Psoas muscle (tissue), 8 donors: ENCODE results near the gene SLC24A4. TPM values are rescaled to one million over a fixed set of nuclear protein-coding genes. Genes with fewer than 3 reads are reported as not detected.

Experiments
- ATAC-seq, 4 donors: fragments of 200-7000 bp; cut with Tn5 transposase; one replicate each; pipeline ENCODE4 v1.9.1; 2020; ENCODE audit warnings: moderate library complexity in 3 of 4, mild to moderate bottlenecking in 2 of 4
- DNase-seq, 2 donors: peaks; one replicate each; pipeline ENCODE4 v3.0.0-alpha.2; 2020
- H3K27ac ChIP-seq: fragments of 200-600 bp; one replicate; pipeline ENCODE4 v1.8.0; 2022
- H3K27me3 ChIP-seq, 3 donors: fragments of 200-600 bp in 1 of 3; one replicate each; pipeline versions ENCODE4 v1.6.1 to v1.8.0; 2013 to 2022; ENCODE audit warnings: low read length in 2 of 3, mild to moderate bottlenecking in 2 of 3, moderate library complexity in 1 of 3; ENCODE audit not compliant: insufficient read depth in 3 of 3
- H3K36me3 ChIP-seq, 2 donors: fragments of 200-600 bp in 1 of 2; one replicate each; pipeline versions ENCODE4 v1.6.1 to v1.8.0; 2013 to 2022; ENCODE audit warnings: low read depth in 1 of 2, mild to moderate bottlenecking in 1 of 2, moderate library complexity in 1 of 2; ENCODE audit not compliant: insufficient read depth in 1 of 2
- H3K4me1 ChIP-seq: fragments of 200-600 bp; one replicate; pipeline ENCODE4 v1.8.0; 2022
- H3K4me3 ChIP-seq: fragments of 200-600 bp; one replicate; pipeline ENCODE4 v1.8.0; 2022; ENCODE audit warnings: mild to moderate bottlenecking
- H3K9me3 ChIP-seq: fragments of 200-600 bp; one replicate; pipeline ENCODE4 v1.8.0; 2022
- WGBS, 3 donors: extraction: QIAGEN DNeasy Blood & Tissue Kit; methylation state at CpG; one replicate each; pipeline versions ENCODE4 v1.1.6 to v1.1.7; 2013; 5-methylcytosine and 5-hydroxymethylcytosine counted together
- intact Hi-C, 2 donors: fragments of 100-400 bp; cut with DNase I; formaldehyde crosslinking; loops; one replicate each; pipeline versions ENCODE4 v1.11.0 to v1.14.2; 2022
- polyA plus RNA-seq, 3 donors: library from polyadenylated mRNA; stranded (reverse); fragments of 200-250 nt; gene quantifications; one replicate each; pipeline ENCODE4 v1.2.3, GENCODE V29; 2013
- total RNA-seq, 4 donors: library from RNA; stranded (reverse); fragmentation: NEBNext Ultra II Directional in 2 of 4; extraction: Animal tissue kit (Norgen Biotek cat#: 25700) in 2 of 4; gene quantifications; one replicate each; pipeline versions ENCODE4 v1.2.1 to v1.2.4, GENCODE V29; 2021 to 2023
- TF ChIP-seq, protein P1 (sequence below): fragments of 200-600 bp; IDR thresholded peaks from one replicate; pipeline ENCODE4 v1.8.0; 2022; ENCODE audit warnings: antibody characterized with exemption
- donor health status: healthy with polysubstance abuse.
- donor health status: DM: no; HTN: no; CAD: no; lungs with moderate emphysema.
- donor health status: Bipolar disorder and iron deficiency.
- donor health status: healthy.
- donor health status: DM: yes; HTN: yes; CAD: no.
- donor health status: DM: no; HTN: no; CAD: no.
- donor health status: DM: no; HTN: no; CAD: no.
- donor health status: DM: yes; HTN: yes; CAD: no.

The SLC24A4 gene
- total and polyA plus RNA-seq, 7 donors: 0.21 to 2.3 (median 0.34) TPM

DNA sequence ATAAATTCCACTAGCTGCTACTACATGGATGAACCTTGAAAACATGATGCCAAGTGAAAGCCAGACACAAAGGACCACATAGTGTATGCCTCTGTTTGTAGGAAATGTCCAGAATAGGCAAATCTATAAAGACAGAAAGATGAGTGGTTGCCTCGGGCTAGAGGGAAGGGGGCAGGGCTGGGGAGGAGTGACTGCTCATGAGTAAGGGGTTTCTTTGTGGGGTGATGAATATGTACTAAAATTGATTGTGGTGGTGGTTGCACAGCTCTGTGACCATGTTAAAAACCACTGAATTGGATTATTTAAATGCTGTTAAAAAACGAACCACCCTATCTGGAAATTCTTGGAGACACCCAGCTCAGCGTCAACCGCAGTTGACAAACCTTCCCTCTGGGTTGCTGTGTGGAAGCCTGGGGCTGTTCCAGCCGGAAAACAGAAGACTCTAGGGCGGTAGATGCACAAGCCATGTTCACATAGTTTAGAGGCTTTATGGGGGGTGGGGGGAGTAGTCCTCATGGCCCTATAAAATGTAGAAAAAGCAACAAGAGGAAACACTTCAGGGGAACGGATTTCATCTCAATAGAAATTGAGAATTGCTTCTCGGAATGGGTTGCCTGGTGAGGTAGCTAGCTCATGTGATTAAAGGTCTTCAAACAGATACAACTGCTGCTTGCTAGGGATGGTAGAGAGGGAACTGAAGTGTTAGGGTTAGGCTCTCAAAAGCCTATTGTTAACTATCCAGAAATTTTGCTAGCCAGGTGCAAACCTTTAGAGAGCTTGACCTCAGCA is 220.0 kb downstream of the SLC24A4 start:
- TF ChIP-seq, protein P1, sequence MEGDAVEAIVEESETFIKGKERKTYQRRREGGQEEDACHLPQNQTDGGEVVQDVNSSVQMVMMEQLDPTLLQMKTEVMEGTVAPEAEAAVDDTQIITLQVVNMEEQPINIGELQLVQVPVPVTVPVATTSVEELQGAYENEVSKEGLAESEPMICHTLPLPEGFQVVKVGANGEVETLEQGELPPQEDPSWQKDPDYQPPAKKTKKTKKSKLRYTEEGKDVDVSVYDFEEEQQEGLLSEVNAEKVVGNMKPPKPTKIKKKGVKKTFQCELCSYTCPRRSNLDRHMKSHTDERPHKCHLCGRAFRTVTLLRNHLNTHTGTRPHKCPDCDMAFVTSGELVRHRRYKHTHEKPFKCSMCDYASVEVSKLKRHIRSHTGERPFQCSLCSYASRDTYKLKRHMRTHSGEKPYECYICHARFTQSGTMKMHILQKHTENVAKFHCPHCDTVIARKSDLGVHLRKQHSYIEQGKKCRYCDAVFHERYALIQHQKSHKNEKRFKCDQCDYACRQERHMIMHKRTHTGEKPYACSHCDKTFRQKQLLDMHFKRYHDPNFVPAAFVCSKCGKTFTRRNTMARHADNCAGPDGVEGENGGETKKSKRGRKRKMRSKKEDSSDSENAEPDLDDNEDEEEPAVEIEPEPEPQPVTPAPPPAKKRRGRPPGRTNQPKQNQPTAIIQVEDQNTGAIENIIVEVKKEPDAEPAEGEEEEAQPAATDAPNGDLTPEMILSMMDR: no peak
- intact Hi-C loops: no loop called here
- Histone ChIP-seq H3K4me3 (no peak overlapping the region), H3K27me3 (no peaks in the 10 kb centered on the region), H3K4me1 (peaks cover 8% of the 10 kb centered on the region), H3K27ac (no peak overlapping the region), H3K9me3 (no peaks in the 10 kb centered on the region), H3K36me3 (no peaks in the 10 kb centered on the region)
- WGBS, 3 donors: 48 to 64% (median 59%) methylated on average over 8 of the region's 8 CpGs
- no peak for DNase-seq
- no peak for ATAC-seq

DNA sequence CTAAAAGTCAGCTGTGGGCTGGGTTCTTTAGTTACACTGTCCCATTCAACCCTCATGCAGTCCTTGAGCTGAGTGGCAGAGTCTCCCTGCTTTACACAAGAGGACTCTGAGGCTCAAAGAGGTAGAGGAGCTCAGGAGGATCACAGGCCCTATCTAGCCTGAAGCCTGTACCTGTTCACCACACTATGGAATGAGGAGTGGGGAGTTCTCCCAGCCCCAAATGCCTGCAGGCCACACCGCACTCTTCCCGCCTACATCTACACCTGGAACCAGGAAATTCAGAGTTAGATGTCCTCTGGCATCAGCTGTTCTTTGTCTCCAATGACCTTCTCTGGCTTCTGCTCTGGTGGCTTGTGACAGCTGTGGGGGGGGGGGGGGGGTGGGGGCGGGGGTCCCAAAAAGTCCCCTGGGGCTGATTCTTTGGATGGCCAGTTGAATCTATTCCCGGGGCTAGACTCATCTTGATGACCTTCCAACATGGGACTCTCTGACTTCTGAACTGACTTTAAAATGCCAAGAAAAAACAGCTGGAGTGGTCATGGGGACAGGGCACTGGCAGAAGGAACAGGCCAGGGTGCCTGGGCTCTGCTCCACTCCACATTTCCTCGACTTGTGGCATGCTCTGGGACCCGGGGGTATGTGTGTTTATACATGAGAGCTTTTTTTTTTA is 221.2 kb downstream of the SLC24A4 start:
- Histone ChIP-seq H3K27me3 (no peaks in the 10 kb centered on the region), H3K4me3 (no peak overlapping the region), H3K9me3 (no peaks in the 10 kb centered on the region), H3K36me3 (no peaks in the 10 kb centered on the region), H3K27ac (no peak overlapping the region), H3K4me1 (peaks cover 8% of the 10 kb centered on the region)
- WGBS, 3 donors: 27 to 33% (median 27%) methylated on average over 6 of the region's 6 CpGs
- intact Hi-C loops: no loop called here
- DNase-seq (no peak), ATAC-seq (no peak)
- TF ChIP-seq, protein P1: no peak

DNA sequence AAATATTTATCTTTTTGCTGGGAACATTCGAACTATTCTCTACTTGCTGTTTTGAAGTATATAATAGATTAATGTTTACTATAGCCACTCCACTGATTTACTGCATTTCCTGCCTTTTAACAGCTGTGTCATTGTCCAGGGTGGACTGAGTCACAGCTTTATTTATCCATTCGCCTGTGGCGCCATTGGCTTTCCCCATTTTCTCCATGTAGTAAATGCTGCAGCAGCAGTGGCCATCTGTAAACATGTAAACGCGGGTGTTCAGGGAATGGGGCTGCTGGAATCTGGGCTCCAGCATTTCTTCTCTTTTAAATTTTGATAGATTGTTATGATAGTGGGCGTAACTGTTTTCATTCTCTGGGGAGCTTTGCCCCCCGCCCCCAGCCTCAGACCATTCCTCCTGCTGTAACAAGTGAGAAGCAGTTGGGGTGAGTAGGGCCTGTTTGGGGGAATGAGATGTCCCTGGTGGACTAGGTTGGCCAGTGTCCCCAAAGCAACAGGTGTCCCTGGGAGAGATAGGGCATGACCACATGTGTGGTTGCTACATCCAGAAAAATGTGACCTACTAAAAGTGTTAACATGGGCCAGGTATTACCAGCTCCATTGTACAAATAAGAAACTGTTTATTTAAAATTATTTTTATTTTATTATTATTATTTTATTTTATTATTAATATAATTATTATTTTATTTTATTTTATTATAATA is 223.5 kb downstream of the SLC24A4 start:
- ATAC-seq (peak in 2 of 4 donors; percentile 24 to 57), DNase-seq (no peak)
- no peaks in the 10 kb centered on the region for H3K9me3 ChIP-seq
- no peaks in the 10 kb centered on the region for H3K36me3 ChIP-seq
- intact Hi-C loops: no loop called here
- WGBS, 3 donors: 66 to 79% (median 74%) methylated on average over 7 of the region's 7 CpGs
- no peaks in the 10 kb centered on the region for H3K4me1 ChIP-seq
- no peaks in the 10 kb centered on the region for H3K27me3 ChIP-seq
- peak overlapping the region; percentile 10 for H3K27ac ChIP-seq
- TF ChIP-seq, protein P1: no peak
- no peak overlapping the region for H3K4me3 ChIP-seq

DNA sequence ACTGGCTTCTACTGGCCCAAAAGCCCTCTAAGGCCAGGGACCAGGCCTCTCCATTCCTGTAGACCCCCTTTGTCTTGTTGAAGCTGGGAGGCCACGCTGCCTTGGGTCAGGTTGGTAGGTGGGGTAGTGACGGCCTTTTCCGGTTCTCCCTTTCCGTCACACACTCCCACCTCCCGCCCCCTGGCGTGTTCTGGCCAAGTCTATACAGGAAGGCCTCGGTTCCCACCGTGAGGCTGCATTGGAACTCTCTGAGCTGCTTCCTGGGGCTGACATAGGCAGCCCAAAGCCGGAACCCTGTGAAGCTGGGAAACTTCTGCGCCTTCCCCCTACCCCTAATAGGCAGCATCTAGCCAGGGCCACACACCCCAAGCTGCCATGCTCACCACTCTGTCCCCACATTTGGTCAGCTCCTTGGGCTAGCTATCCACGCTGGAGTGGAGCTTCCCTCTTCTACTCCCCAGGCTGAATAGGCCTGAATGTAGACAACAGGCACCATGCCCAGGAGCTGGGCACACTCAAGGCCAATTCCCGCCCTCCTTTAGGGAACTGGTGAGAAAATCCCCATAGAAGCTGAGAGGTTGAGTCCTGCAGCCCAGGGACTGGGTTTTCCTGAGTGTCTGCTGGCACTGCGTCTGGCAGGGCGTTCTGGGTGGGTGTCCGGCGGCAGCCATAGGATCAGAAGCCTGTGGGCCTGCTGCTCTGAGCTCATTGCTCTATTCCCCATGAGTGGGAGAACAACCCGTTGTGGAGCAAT is 226.3 kb downstream of the SLC24A4 start:
- Histone ChIP-seq H3K27ac (peak overlapping the region; percentile 50), H3K4me3 (no peak overlapping the region), H3K4me1 (no peaks in the 10 kb centered on the region), H3K9me3 (no peaks in the 10 kb centered on the region), H3K36me3 (no peaks in the 10 kb centered on the region), H3K27me3 (no peaks in the 10 kb centered on the region)
- ATAC-seq (peak in 3 of 4 donors; percentile 35 to 49 (median 36)), DNase-seq (peak; percentile 35 to 55)
- WGBS, 3 donors: 55 to 66% (median 64%) methylated on average over 17 of the region's 17 CpGs
- intact Hi-C loops: no loop called here
- TF ChIP-seq, protein P1: no peak
